ENCODE data around the gene NRXN3.

NRXN3 gene

GRCh38 chr14:79278798-79279644 is 1108.8 kb downstream of the NRXN3 start:
- no peak for TF ChIP-seq CTCF (IDR thresholded peaks at IDR 0.05; ENCODE audit: poor library complexity, severe bottlenecking)
- peak; percentile 99 for ATAC-seq (ENCODE audit: low read depth)
- DNase-seq (ENCODE audit: low spot score), result peak; percentile 91

GRCh38 chr14:79279645-79280597 is 1109.7 kb downstream of the NRXN3 start:
- no peaks in the 10 kb centered on the region for H3K4me1 ChIP-seq (ENCODE audit: insufficient read depth, poor library complexity, severe bottlenecking)
- no peaks in the 10 kb centered on the region for H3K9me3 ChIP-seq (ENCODE audit: severe bottlenecking)
- no peak overlapping the region for H3K27ac ChIP-seq (ENCODE audit: poor library complexity, severe bottlenecking)
- peaks cover 60% of the 10 kb centered on the region for H3K27me3 ChIP-seq (ENCODE audit: insufficient read depth, poor library complexity, severe bottlenecking)
- H3K4me3 ChIP-seq (ENCODE audit: severe bottlenecking), result peak overlapping the region; percentile 29
- ATAC-seq (ENCODE audit: low read depth), result no peak
- no peaks in the 10 kb centered on the region for H3K36me3 ChIP-seq (ENCODE audit: low read depth)
- no peak for TF ChIP-seq CTCF (IDR thresholded peaks at IDR 0.05; ENCODE audit: poor library complexity, severe bottlenecking)
- DNase-seq (ENCODE audit: low spot score), result peak; percentile 52

More at GRCh38 chr14:79278798-79279644, 1108.8 kb downstream of the NRXN3 start:
- H3K4me1 ChIP-seq (ENCODE audit: insufficient read depth, poor library complexity, severe bottlenecking), result no peaks in the 10 kb centered on the region
- H3K27ac ChIP-seq (ENCODE audit: poor library complexity, severe bottlenecking), result no peak overlapping the region
- no peaks in the 10 kb centered on the region for H3K9me3 ChIP-seq (ENCODE audit: severe bottlenecking)
- no peaks in the 10 kb centered on the region for H3K36me3 ChIP-seq (ENCODE audit: low read depth)
- peaks cover 56% of the 10 kb centered on the region for H3K27me3 ChIP-seq (ENCODE audit: insufficient read depth, poor library complexity, severe bottlenecking)
- peak overlapping the region; percentile 29 for H3K4me3 ChIP-seq (ENCODE audit: severe bottlenecking)

- no peak for DNase-seq (ENCODE audit: low spot score)
- Histone ChIP-seq H3K4me3 (ENCODE audit: severe bottlenecking) (no peak overlapping the region), H3K27me3 (ENCODE audit: insufficient read depth, poor library complexity, severe bottlenecking) (peaks cover 61% of the 10 kb centered on the region)
These were observed 1111.3 kb downstream of the NRXN3 start for GRCh38 chr14:79281244-79282152.

GRCh38 chr14:79284621-79285020 is 1114.4 kb downstream of the NRXN3 start:
- H3K36me3 ChIP-seq (ENCODE audit: low read depth), result no peaks in the 10 kb centered on the region
- H3K4me3 ChIP-seq (ENCODE audit: severe bottlenecking), result no peak overlapping the region
- ATAC-seq (ENCODE audit: low read depth) (no peak), DNase-seq (ENCODE audit: low spot score) (no peak)
- H3K27ac ChIP-seq (ENCODE audit: poor library complexity, severe bottlenecking), result no peak overlapping the region
- no peak for TF ChIP-seq CTCF (IDR thresholded peaks at IDR 0.05; ENCODE audit: poor library complexity, severe bottlenecking)
- H3K4me1 ChIP-seq (ENCODE audit: insufficient read depth, poor library complexity, severe bottlenecking), result no peaks in the 10 kb centered on the region
- peaks cover 59% of the 10 kb centered on the region for H3K27me3 ChIP-seq (ENCODE audit: insufficient read depth, poor library complexity, severe bottlenecking)
- H3K9me3 ChIP-seq (ENCODE audit: severe bottlenecking), result no peaks in the 10 kb centered on the region

More at GRCh38 chr14:79281244-79282152, 1111.3 kb downstream of the NRXN3 start:
- ATAC-seq (ENCODE audit: low read depth), result no peak
- H3K27ac ChIP-seq (ENCODE audit: poor library complexity, severe bottlenecking), result no peak overlapping the region
- no peaks in the 10 kb centered on the region for H3K36me3 ChIP-seq (ENCODE audit: low read depth)
- no peak for TF ChIP-seq CTCF (IDR thresholded peaks at IDR 0.05; ENCODE audit: poor library complexity, severe bottlenecking)
- H3K9me3 ChIP-seq (ENCODE audit: severe bottlenecking), result no peaks in the 10 kb centered on the region
- H3K4me1 ChIP-seq (ENCODE audit: insufficient read depth, poor library complexity, severe bottlenecking), result no peaks in the 10 kb centered on the region

All from RWPE2 (cell line).